Measurements from ENCODE around the gene PRRC2A.
"Not testable (repeated sequence)": the region's sequence is repeated elsewhere in the genome, so short reads cannot be mapped to it uniquely, and the experiment has no call there.

Gene PRRC2A

GRCh38 chr6:31585491-31585890 is 35.0 kb upstream of the PRRC2A start:
- no peak for DNase-seq (ENCODE audit: low read depth in 3 of 3, low spot score in 1 of 3)

GRCh38 chr6:31586008-31586407 is 34.5 kb upstream of the PRRC2A start, which contains the start of gene LST1:
Gene LST1 (plus strand): TSS chr6:31586277. CDS start chr6:31587300, 1,023 bp downstream.
- no peak for DNase-seq (ENCODE audit: low read depth in 3 of 3, low spot score in 1 of 3)

GRCh38 chr6:31586599-31587281 is 33.8 kb upstream of the PRRC2A start:
- no peak for DNase-seq (ENCODE audit: low read depth in 3 of 3, low spot score in 1 of 3)

- DNase-seq (ENCODE audit: low read depth in 3 of 3, low spot score in 1 of 3), result no peak
Measured at GRCh38 chr6:31587791-31588777, 32.4 kb upstream of the PRRC2A start.

- DNase-seq (ENCODE audit: low read depth in 3 of 3, low spot score in 1 of 3), result no peak
Measured at GRCh38 chr6:31588871-31589650, 31.5 kb upstream of the PRRC2A start.

- not testable (repeated sequence) for DNase-seq (ENCODE audit: low read depth in 3 of 3, low spot score in 1 of 3)
Measured at GRCh38 chr6:31590691-31591090, 29.8 kb upstream of the PRRC2A start.

GRCh38 chr6:31592396-31592771 is 28.1 kb upstream of the PRRC2A start:
- no peak for DNase-seq (ENCODE audit: low read depth in 3 of 3, low spot score in 1 of 3)

- no peak for DNase-seq (ENCODE audit: low read depth in 3 of 3, low spot score in 1 of 3)
Measured at GRCh38 chr6:31597006-31597405, 23.5 kb upstream of the PRRC2A start.

GRCh38 chr6:31607317-31607716 is 13.2 kb upstream of the PRRC2A start:
- no peak for DNase-seq (ENCODE audit: low read depth in 3 of 3, low spot score in 1 of 3)

- no peak for DNase-seq (ENCODE audit: low read depth in 3 of 3, low spot score in 1 of 3)
Measured at GRCh38 chr6:31609519-31610406, 10.8 kb upstream of the PRRC2A start.

- DNase-seq (ENCODE audit: low read depth in 3 of 3, low spot score in 1 of 3), result no peak
Measured at GRCh38 chr6:31610968-31611367, 9.5 kb upstream of the PRRC2A start.

GRCh38 chr6:31614075-31614619 is 6.4 kb upstream of the PRRC2A start:
- no peak for DNase-seq (ENCODE audit: low read depth in 3 of 3, low spot score in 1 of 3)

GRCh38 chr6:31614684-31615578 is 5.6 kb upstream of the PRRC2A start, which contains the start of gene AIF1:
Gene AIF1 (plus strand): TSS chr6:31615234. CDS start chr6:31615330, 96 bp downstream.
- no peak for DNase-seq (ENCODE audit: low read depth in 3 of 3, low spot score in 1 of 3)

GRCh38 chr6:31615748-31616147 is 4.8 kb upstream of the PRRC2A start:
- no peak for DNase-seq (ENCODE audit: low read depth in 3 of 3, low spot score in 1 of 3)

- DNase-seq (ENCODE audit: low read depth in 3 of 3, low spot score in 1 of 3), result no peak
Measured at GRCh38 chr6:31617010-31617409, 3.5 kb upstream of the PRRC2A start.

- peak; percentile 82 to 93 (median 86) for DNase-seq (ENCODE audit: low read depth in 3 of 3, low spot score in 1 of 3)
Measured at GRCh38 chr6:31619805-31620585, 520 bp upstream of the PRRC2A start.

GRCh38 chr6:31621320-31621939 is 915 bp downstream of the PRRC2A start:
- no peak for DNase-seq (ENCODE audit: low read depth in 3 of 3, low spot score in 1 of 3)

GRCh38 chr6:31621991-31622390 is 1.5 kb downstream of the PRRC2A start:
- DNase-seq (ENCODE audit: low read depth in 3 of 3, low spot score in 1 of 3), result no peak
